HG03442 (cell line): ENCODE results near the gene GALNTL6.
"Not testable (repeated sequence)": the region's sequence is repeated elsewhere in the genome, so short reads cannot be mapped to it uniquely, and the experiment has no call there.

ENCODE experiments used
- ATAC-seq: cut with Tn5 transposase; IDR thresholded peaks from one replicate; pipeline ENCODE4 v1.9.1; 2021; ENCODE audit warnings: mild to moderate bottlenecking, moderate library complexity; ENCODE audit not compliant: unreplicated experiment

GALNTL6 gene

GRCh38 chr4:172838943-172839342 lies 1025.7 kb downstream of the GALNTL6 start:
- no peak for ATAC-seq

GRCh38 chr4:172842779-172843178 lies 1029.6 kb downstream of the GALNTL6 start:
- no peak for ATAC-seq

- no peak for ATAC-seq
Observed at GRCh38 chr4:172843192-172843591, 1030.0 kb downstream of the GALNTL6 start.

GRCh38 chr4:172844556-172844955 lies 1031.4 kb downstream of the GALNTL6 start:
- no peak for ATAC-seq

GRCh38 chr4:172845281-172845680 lies 1032.1 kb downstream of the GALNTL6 start:
- ATAC-seq, result no peak

- ATAC-seq, result no peak
Observed at GRCh38 chr4:172850838-172851237, 1037.6 kb downstream of the GALNTL6 start.

- no peak for ATAC-seq
Observed at GRCh38 chr4:172851534-172851933, 1038.3 kb downstream of the GALNTL6 start.

- no peak for ATAC-seq
Observed at GRCh38 chr4:172857026-172857425, 1043.8 kb downstream of the GALNTL6 start.

- no peak for ATAC-seq
Observed at GRCh38 chr4:172858731-172859230, 1045.6 kb downstream of the GALNTL6 start.

GRCh38 chr4:172865103-172865502 lies 1051.9 kb downstream of the GALNTL6 start:
- no peak for ATAC-seq

GRCh38 chr4:172865531-172866127 lies 1052.4 kb downstream of the GALNTL6 start:
- no peak for ATAC-seq

- no peak for ATAC-seq
Observed at GRCh38 chr4:172866421-172866820, 1053.2 kb downstream of the GALNTL6 start.

GRCh38 chr4:172867835-172868234 lies 1054.6 kb downstream of the GALNTL6 start:
- ATAC-seq, result no peak

- ATAC-seq, result no peak
Observed at GRCh38 chr4:172868271-172868670, 1055.1 kb downstream of the GALNTL6 start.

GRCh38 chr4:172869621-172870268 lies 1056.5 kb downstream of the GALNTL6 start:
- no peak for ATAC-seq

GRCh38 chr4:172871381-172871780 lies 1058.2 kb downstream of the GALNTL6 start:
- ATAC-seq, result no peak

- no peak for ATAC-seq
Observed at GRCh38 chr4:172874944-172875343, 1061.7 kb downstream of the GALNTL6 start.

GRCh38 chr4:172876394-172876793 lies 1063.2 kb downstream of the GALNTL6 start:
- no peak for ATAC-seq

- no peak for ATAC-seq
Observed at GRCh38 chr4:172881645-172882044, 1068.4 kb downstream of the GALNTL6 start.

GRCh38 chr4:172887358-172887757 lies 1074.2 kb downstream of the GALNTL6 start:
- ATAC-seq, result not testable (repeated sequence)

- no peak for ATAC-seq
Observed at GRCh38 chr4:172887959-172888358, 1074.8 kb downstream of the GALNTL6 start.

- ATAC-seq, result peak; percentile 76
Observed at GRCh38 chr4:172892300-172892699, 1079.1 kb downstream of the GALNTL6 start.

GRCh38 chr4:172895699-172896098 lies 1082.5 kb downstream of the GALNTL6 start:
- no peak for ATAC-seq
